Peyer's patch (tissue), 4 donors: ENCODE measurements around the gene ZFPM1.

Source experiments
- CTCF ChIP-seq, 6 experiments: fragments of 450-650 bp in 4 of 6; fragments of 200-600 bp in 2 of 6; sonication (generic) in 1 of 6; IDR thresholded peaks; one replicate each; pipeline ENCODE4 v1.5.1; 2017 to 2019; ENCODE audit warnings: antibody characterized with exemption in 6 of 6, mild to moderate bottlenecking in 3 of 6, moderate library complexity in 1 of 6
- POLR2A ChIP-seq, 2 donors: fragments of 450-650 bp; IDR thresholded peaks; one replicate each; pipeline ENCODE4 v1.5.1; 2017; ENCODE audit warnings: antibody characterized with exemption in 2 of 2, mild to moderate bottlenecking in 2 of 2, moderate library complexity in 2 of 2

GRCh38 chr16:88505405-88506082 is 52.5 kb downstream of the ZFPM1 start:
- TF ChIP-seq CTCF (IDR thresholded peaks at IDR 0.05) (peak in 5 of 6 experiments; percentile 15 to 93 (median 76)), POLR2A (IDR thresholded peaks at IDR 0.05) (peak in 1 of 2 donors; percentile 6)
